OCI-LY3 (cell line): Measurements from ENCODE around the gene MTX1.

Experiments
- H2AFZ ChIP-seq: fragments of 200-600, 300-600 bp; shearing (Covaris generic); 2 replicates; pipeline ENCODE4 v1.6.0; 2014; ENCODE audit warnings: antibody characterized with exemption, low read depth, low read length
- H3K27ac ChIP-seq: fragments of 200-600, 300-600 bp; sonication (generic); 2 replicates; pipeline ENCODE4 v1.5.1; 2014; ENCODE audit warnings: mild to moderate bottlenecking, low read length, moderate library complexity, mixed read lengths
- H3K27me3 ChIP-seq: fragments of 200-600, 300-600 bp; sonication (generic); 2 replicates; pipeline ENCODE4 v1.6.1; 2014; ENCODE audit warnings: low read depth, low read length, mixed read lengths
- H3K36me3 ChIP-seq: fragments of 200-600, 300-600 bp; sonication (generic); replicated peaks from 2 replicates; pipeline ENCODE3; 2014; ENCODE audit warnings: low read depth, low read length, mixed read lengths
- H3K4me1 ChIP-seq: fragments of 300-600, 200-600 bp; sonication (generic); 2 replicates; pipeline ENCODE4 v1.6.1; 2014; ENCODE audit warnings: low read length, mixed read lengths
- H3K4me2 ChIP-seq: fragments of 200-600, 300-600 bp; sonication (generic); 2 replicates; pipeline ENCODE4 v1.6.1; 2014; ENCODE audit warnings: low read length, mixed read lengths
- H3K4me3 ChIP-seq: fragments of 300-600, 200-600 bp; sonication (generic); 2 replicates; pipeline ENCODE4 v1.5.1; 2014; ENCODE audit warnings: antibody characterized with exemption, mild to moderate bottlenecking, low read length, moderate library complexity
- H3K79me2 ChIP-seq: fragments of 300-600, 200-600 bp; shearing (Covaris generic); 2 replicates; pipeline ENCODE4 v1.6.1; 2014; ENCODE audit warnings: mild to moderate bottlenecking, low read length, mixed read lengths
- H3K9ac ChIP-seq: fragments of 300-600, 200-600 bp; shearing (Covaris generic); 2 replicates; pipeline ENCODE4 v1.6.0; 2014; ENCODE audit warnings: mild to moderate bottlenecking, low read length, moderate library complexity
- H3K9me3 ChIP-seq: fragments of 200-600, 300-600 bp; shearing (Covaris generic); 2 replicates; pipeline ENCODE4 v1.6.1; 2014; ENCODE audit warnings: low read length, mixed read lengths; ENCODE audit not compliant: insufficient read depth
- H4K20me1 ChIP-seq: fragments of 200-600, 300-600 bp; sonication (generic); 2 replicates; pipeline ENCODE4 v1.6.1; 2016; ENCODE audit warnings: low read length, mixed read lengths; ENCODE audit not compliant: insufficient read depth
- EZH2phosphoT487 ChIP-seq: fragments of 200-600 bp; shearing (Covaris generic); IDR thresholded peaks from 2 replicates; pipeline ENCODE4 v1.6.1; 2018; ENCODE audit warnings: antibody characterized with exemption, mixed run types, low read depth
- TF ChIP-seq, protein P1 (sequence below): fragments of 200-600, 300-600 bp; sonication (generic); IDR thresholded peaks from 2 replicates; pipeline ENCODE4 v1.5.1; 2014; ENCODE audit warnings: antibody characterized with exemption, low read length, low read depth

The MTX1 gene

DNA sequence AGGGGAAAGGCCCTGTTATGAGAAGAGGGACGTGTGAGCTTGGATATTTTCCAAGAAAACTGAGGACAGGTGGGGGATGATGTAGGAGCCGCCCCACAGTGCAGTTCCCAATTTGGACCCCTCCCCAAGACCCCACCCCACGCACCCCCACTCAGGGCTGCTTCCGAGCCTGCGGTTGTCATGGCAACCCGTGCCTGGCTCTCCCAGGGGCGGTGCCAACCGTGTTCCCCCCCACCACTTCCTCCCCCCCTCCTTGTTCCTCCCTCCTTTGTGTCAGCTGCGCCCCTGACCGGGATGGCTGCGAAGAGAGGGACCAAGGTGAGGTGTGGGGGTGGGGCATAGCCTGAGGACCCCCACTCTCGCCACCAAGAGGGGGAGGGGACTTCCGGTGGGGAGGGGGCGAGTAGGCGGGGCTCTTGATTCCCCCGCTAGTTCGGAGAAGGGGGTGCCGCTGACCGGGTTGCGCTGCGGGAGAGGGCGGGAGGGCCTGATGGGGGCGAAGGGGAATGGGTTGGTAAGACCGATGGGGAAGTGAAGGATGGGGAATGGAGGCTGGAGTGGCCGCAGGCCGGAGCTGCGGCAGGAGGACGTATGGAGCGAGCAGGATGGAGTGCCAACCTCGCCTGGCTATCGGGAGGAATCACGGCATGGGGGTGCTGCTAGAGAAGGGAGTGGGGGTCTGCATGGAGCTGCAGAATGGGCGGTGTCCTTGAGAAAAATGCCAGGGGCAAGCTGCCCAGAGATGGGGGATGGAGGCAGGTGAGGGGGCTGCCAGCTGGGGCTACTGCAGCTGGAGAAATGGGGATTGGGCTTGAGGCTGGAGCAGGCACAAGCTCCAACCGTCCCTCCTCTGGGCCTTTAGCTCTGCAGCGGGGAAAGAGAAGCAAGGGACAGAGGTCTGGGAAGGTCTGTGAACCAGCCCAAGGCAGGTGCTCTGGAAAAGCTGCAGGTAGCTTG lies 33.9 kb upstream of the MTX1 start:
- H3K4me1 ChIP-seq = peaks cover 29% of the 10 kb centered on the region
- no peaks in the 10 kb centered on the region for H3K27me3 ChIP-seq
- no peak overlapping the region for H3K27ac ChIP-seq
- H4K20me1 ChIP-seq = no peaks in the 10 kb centered on the region
- no peak overlapping the region for H2AFZ ChIP-seq
- peaks cover 16% of the 10 kb centered on the region for H3K79me2 ChIP-seq
- peaks cover 17% of the 10 kb centered on the region for H3K36me3 ChIP-seq
- TF ChIP-seq, protein P1, sequence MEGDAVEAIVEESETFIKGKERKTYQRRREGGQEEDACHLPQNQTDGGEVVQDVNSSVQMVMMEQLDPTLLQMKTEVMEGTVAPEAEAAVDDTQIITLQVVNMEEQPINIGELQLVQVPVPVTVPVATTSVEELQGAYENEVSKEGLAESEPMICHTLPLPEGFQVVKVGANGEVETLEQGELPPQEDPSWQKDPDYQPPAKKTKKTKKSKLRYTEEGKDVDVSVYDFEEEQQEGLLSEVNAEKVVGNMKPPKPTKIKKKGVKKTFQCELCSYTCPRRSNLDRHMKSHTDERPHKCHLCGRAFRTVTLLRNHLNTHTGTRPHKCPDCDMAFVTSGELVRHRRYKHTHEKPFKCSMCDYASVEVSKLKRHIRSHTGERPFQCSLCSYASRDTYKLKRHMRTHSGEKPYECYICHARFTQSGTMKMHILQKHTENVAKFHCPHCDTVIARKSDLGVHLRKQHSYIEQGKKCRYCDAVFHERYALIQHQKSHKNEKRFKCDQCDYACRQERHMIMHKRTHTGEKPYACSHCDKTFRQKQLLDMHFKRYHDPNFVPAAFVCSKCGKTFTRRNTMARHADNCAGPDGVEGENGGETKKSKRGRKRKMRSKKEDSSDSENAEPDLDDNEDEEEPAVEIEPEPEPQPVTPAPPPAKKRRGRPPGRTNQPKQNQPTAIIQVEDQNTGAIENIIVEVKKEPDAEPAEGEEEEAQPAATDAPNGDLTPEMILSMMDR = no peak
- TF ChIP-seq EZH2phosphoT487 = no peak
- H3K9me3 ChIP-seq = no peaks in the 10 kb centered on the region
- H3K4me2 ChIP-seq = peak overlapping the region; percentile 91
- peak overlapping the region; percentile 95 for H3K9ac ChIP-seq
- peak overlapping the region; percentile 87 for H3K4me3 ChIP-seq

DNA sequence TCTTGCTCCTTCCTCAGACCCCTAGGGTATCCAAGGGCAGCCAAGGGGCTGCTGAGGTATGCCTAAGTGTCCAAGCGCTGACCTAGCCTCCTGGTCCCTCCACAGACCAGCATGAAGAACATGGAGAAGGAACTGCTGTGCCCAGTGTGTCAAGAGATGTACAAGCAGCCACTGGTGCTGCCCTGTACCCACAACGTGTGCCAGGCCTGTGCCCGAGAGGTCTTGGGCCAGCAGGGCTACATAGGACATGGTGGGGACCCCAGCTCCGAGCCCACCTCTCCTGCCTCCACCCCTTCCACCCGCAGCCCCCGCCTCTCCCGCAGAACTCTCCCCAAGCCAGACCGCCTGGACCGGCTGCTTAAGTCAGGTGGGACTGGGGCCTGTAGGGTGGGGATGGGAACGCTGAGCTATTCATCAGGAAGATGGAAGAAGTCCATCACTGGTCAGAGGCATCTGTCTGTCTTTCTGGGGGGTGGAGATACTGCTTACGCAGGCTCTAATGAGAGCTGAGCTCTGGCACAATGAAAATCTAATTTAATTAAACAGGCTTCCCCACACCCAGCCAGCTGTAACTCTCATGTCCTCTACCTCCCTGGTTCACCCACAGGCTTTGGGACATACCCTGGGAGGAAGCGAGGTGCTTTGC lies 33.1 kb upstream of the MTX1 start:
- Histone ChIP-seq H3K27ac (no peak overlapping the region), H4K20me1 (no peaks in the 10 kb centered on the region), H3K36me3 (peaks cover 18% of the 10 kb centered on the region), H3K4me2 (no peak overlapping the region), H3K79me2 (peaks cover 16% of the 10 kb centered on the region), H2AFZ (no peak overlapping the region), H3K9me3 (no peaks in the 10 kb centered on the region), H3K4me3 (no peak overlapping the region), H3K9ac (no peak overlapping the region), H3K4me1 (peaks cover 29% of the 10 kb centered on the region), H3K27me3 (no peaks in the 10 kb centered on the region)
- TF ChIP-seq EZH2phosphoT487 = no peak
- TF ChIP-seq, protein P1 = no peak

DNA sequence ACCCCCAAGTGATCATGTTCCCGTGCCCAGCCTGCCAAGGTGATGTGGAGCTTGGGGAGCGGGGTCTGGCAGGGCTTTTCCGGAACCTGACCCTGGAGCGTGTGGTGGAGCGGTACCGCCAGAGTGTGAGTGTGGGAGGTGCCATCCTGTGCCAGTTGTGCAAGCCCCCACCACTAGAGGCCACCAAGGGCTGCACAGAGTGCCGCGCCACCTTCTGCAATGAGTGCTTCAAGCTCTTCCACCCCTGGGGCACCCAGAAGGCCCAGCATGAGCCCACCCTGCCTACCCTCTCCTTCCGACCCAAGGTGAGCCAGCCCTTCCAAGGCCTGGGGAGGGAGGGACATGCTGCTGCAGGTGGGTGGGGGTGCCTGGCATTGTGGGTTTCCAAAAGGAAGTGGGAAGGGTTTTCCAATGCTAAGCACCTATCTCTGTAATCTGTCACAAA lies 32.5 kb upstream of the MTX1 start:
- Histone ChIP-seq H3K4me1 (peaks cover 29% of the 10 kb centered on the region), H3K4me3 (no peak overlapping the region), H3K79me2 (peaks cover 16% of the 10 kb centered on the region), H3K27ac (no peak overlapping the region), H3K9me3 (no peaks in the 10 kb centered on the region), H2AFZ (no peak overlapping the region), H3K9ac (no peak overlapping the region), H3K4me2 (no peak overlapping the region), H3K27me3 (no peaks in the 10 kb centered on the region), H3K36me3 (peaks cover 17% of the 10 kb centered on the region), H4K20me1 (no peaks in the 10 kb centered on the region)
- TF ChIP-seq EZH2phosphoT487 = no peak
- TF ChIP-seq, protein P1 = 0 out of 2 replicates have a peak, but pooled peaks have one; percentile 26

- peaks cover 13% of the 10 kb centered on the region for H3K79me2 ChIP-seq
- H3K4me3 ChIP-seq = no peak overlapping the region
- H3K27ac ChIP-seq = no peak overlapping the region
- peaks cover 17% of the 10 kb centered on the region for H3K36me3 ChIP-seq
- H3K4me2 ChIP-seq = 0 out of 2 replicates have a peak overlapping the region, but pooled peaks have one; percentile 5
- no peaks in the 10 kb centered on the region for H4K20me1 ChIP-seq
- H3K4me1 ChIP-seq = peaks cover 29% of the 10 kb centered on the region
- H3K9me3 ChIP-seq = no peaks in the 10 kb centered on the region
- TF ChIP-seq, protein P1 = peak; percentile 96
- no peak for TF ChIP-seq EZH2phosphoT487
- no peak overlapping the region for H3K9ac ChIP-seq
- H2AFZ ChIP-seq = no peak overlapping the region
- H3K27me3 ChIP-seq = no peaks in the 10 kb centered on the region
Observed at GRCh38 chr1:155176544-155177071, 31.9 kb upstream of the MTX1 start.
